GM18861 (cell line): ENCODE data around the gene SHISAL2A.

ENCODE experiments used
- ATAC-seq: cut with Tn5 transposase; IDR thresholded peaks from one replicate; pipeline ENCODE4 v1.9.1; 2021; ENCODE audit not compliant: unreplicated experiment

Gene SHISAL2A

DNA sequence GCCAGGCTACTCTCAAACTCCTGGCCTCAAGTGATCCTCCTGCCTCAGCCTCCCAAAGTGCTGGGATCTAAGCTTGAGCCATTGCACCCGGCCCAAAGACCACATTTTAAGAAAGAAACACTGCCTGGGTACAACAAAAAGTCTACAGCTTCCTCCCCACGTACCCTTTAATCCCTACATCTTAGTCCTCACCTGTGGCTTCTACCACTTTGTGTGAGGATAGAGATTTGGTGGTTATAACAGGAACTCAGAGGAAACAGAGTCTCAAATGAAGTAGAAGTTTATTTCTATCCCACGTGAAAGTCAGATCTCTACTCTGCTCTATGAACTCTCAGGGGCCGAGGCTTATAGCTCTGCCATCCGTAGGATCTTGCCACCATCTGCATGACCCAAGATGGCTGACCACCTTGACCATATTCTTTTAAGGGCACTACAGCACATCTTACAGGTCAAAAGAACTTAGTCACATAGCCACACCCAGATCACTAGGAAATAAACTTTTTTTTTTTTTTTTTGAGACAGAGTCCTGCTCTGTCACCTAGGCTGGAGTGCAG is 17.4 kb upstream of the SHISAL2A start:
- ATAC-seq: no peak

DNA sequence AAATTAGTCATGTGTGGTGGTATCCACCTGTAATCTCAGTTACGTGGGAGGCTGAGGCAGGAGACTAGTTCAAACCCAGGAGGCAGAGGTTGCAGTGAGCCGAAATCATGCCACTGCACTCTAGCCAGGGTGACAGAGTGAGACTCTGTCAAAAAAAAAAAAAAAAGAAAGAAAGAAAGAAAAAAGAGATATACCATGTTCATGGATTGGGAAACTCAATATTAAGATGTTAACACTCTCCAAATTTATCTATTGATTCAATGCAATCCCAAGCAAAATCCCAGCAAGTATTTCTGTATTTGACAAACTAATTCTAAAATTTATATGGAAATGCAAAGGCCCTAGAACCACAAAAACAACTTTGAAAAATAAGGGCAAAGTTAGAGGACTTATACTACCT is 11.0 kb upstream of the SHISAL2A start:
- no peak for ATAC-seq

DNA sequence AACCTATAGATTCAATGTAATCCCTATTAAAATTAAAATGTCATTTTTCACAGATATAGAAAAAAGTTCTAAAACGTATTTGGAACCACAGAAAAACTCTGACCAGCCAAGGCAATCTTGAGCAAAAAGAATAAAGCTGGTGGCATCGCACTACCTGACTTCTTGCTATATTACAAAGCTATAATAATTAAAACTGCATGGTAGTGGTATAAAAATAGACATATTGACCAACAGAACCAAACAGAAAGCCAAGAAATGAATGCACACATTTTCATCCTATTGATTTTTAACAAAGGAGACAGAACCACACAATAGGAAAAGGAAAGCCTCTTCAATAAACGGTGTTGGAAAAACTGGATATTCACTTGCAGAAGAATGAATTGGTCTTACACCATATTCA is 9.2 kb upstream of the SHISAL2A start:
- no peak for ATAC-seq

DNA sequence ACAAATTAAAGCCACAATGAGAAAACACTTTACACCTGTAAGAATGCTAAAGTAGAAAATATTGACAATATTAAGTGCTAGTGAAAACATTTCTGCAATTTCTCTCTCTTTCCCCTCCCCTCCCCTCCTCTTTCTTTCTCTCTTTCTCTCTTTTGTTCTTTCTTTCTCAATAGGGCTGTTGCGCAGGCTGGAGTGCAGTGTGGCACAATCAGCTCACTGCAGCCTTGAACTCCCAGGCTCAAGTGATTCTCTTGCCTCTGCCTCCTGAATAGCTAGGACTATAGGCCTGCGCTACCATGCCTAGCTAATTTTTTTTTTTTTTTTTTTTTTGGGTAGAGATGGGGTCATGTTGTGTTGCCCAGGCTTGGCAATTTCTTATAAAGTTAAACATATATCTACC is 5.9 kb upstream of the SHISAL2A start:
- no peak for ATAC-seq

DNA sequence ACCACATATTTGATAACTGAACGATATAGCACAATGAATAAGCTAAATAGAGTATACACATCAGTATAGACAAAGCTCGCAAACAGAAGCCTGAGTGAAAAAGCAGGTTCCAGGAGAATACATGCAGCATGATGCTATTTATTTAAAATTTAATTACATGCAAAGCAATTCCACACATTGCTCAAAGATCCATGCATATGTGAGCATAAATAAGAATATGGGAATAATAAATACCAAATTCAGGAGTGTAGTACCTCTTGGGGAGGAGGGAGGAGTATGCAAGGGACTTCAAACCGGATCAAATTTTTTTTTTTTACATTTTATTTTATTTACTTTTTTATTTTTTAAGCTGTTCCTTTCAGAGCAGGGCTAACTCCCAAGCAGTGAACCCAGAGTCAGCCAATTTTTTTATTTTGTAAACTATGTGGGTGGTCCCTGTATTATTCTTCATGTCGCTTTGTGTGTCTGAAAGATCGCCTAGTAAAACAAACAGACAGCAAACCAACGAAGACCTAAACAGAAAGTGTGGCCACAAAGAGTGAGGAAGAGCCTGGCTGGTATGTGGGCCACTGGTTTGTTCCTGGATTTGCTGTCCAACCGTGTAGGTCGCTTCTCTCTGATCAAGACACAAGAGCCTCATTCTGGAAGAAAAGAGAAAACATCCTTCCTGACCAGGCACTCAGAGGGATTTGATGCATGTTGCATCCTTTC is 4.2 kb upstream of the SHISAL2A start:
- no peak for ATAC-seq

DNA sequence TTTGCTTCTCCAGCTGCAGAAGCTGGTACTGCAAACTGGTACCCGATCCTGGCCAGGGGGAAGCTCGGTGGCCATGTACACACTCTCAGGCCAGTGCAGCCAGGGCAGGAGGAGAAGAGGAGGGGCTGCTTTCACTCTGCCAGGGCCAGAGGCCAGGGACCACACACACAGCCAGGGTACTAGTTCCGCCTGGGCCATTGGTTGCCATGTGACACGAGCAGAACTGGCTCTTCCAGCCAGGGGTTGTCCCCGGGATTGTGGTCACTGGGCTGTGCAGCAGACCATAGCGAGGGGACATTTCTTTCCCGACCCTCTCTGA is 3.7 kb upstream of the SHISAL2A start:
- ATAC-seq: no peak

DNA sequence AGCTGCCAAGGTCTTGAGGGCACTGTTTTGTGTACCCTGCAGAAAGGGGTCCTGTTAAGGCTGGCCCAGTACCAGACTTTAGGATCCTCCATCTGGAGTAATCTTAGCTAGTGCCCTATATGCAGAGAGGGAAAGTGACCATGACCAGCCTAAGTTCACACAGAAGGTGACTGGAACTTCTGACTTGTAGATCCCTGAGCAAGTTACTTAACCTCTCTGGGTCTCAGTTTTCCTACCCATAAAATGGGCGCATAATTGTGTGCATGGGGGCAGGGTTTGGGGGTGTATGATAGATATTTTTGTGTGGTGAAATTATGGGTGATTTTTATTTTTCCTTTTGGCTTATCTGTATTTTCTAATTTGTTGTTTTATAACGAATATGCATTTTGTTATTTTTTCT is 3.3 kb upstream of the SHISAL2A start:
- ATAC-seq: no peak

DNA sequence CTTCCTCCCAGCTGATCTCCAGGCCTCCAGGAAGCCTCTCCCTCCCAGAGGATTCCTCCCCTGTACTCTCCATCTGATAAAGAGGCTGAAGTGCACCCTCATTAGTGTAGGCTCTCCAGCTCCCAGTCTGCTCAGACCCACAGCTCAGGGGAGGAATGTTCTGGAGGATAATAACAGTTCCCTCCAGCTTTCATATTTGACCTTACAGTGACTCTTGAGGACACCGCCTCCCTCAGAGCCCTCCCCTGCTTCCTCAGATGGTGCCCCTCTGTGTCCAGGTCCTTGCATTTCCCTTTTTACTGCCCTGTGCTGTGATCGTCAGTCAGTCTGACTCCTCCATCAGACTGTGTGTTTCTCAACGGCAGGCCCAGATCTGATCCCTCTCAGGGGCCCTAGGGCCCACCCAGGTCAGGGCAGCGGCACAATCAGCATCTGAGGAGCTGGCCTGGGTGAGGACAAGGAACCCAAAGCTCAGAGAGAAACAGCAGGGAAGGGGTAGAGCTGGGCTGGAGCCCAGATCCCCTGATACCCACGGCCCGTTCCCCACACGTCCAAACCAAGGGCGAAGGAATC is 1.1 kb upstream of the SHISAL2A start:
- no peak for ATAC-seq

DNA sequence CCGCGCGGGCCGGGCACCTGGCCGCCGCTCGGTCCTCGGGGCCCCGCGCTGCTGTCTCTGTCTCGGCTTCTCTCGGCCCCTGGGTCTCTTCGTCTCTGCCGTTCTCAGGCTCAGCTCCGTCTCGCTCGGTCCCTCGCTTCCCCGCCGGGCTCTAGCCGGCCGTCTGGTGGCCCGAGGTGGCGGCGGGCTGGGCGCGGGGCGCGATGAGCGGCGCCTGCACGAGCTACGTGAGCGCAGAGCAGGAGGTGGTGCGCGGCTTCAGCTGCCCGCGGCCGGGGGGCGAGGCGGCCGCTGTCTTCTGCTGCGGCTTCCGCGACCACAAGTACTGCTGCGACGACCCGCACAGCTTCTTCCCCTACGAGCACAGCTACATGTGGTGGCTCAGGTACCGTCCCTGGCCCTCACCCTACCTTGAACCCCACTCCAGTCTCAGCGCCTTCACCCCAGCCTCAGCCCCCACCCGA is 355 bp downstream of the SHISAL2A start:
- no peak for ATAC-seq

DNA sequence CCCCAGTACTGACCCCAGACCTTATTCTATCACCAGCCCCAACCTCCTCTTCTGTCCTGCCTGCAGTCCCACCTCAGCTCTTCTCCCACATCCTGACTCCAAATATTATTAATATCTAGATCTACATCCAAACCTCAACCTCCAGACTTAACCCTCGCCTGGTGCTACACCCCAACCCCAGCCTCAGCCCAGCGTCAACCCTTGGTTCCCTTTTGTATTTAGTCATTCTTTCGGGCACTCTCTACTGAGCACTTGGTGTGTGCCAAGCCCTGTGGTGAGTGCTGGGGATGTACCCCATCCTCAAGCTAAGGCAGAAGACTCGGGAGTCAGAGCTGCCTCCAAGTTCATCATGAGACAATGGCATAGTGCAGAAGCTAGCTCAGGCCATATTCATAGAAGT is 1.1 kb downstream of the SHISAL2A start:
- ATAC-seq: no peak

DNA sequence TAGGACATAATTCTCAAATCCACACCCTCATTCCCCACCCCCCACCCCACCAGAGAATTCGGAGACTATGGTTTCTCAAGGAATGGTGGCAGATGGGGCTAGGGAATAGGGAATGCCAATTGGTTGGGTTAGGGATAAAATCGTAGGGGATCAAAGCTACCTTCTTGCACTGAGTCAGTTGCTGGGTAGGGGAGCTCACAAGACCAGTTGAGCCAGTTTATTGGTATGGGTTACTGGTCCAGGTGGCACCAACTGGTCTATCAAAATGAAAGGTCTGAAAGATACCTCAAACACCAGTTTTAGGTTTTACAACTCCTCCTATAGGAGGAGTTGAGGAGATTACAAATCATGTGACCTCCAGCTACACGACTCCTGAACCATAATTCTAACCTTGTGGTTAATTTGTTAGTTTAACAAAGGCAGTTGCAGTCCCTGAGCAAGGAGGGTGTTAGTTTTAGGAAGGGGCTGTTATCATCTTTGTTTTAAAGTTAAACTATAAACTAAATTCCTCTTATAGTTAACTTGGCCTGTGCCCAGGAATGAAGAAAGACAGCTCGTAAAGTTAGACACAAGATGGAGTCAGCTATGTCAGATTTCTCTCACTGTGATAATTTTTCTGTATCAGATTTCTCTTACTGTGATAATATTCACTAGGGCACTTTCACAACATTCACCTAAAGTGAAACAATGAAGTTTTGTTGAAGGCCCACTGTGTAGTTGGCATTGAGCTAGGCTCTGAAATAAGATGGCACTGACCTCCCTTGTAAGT is 2.5 kb downstream of the SHISAL2A start:
- ATAC-seq: no peak

DNA sequence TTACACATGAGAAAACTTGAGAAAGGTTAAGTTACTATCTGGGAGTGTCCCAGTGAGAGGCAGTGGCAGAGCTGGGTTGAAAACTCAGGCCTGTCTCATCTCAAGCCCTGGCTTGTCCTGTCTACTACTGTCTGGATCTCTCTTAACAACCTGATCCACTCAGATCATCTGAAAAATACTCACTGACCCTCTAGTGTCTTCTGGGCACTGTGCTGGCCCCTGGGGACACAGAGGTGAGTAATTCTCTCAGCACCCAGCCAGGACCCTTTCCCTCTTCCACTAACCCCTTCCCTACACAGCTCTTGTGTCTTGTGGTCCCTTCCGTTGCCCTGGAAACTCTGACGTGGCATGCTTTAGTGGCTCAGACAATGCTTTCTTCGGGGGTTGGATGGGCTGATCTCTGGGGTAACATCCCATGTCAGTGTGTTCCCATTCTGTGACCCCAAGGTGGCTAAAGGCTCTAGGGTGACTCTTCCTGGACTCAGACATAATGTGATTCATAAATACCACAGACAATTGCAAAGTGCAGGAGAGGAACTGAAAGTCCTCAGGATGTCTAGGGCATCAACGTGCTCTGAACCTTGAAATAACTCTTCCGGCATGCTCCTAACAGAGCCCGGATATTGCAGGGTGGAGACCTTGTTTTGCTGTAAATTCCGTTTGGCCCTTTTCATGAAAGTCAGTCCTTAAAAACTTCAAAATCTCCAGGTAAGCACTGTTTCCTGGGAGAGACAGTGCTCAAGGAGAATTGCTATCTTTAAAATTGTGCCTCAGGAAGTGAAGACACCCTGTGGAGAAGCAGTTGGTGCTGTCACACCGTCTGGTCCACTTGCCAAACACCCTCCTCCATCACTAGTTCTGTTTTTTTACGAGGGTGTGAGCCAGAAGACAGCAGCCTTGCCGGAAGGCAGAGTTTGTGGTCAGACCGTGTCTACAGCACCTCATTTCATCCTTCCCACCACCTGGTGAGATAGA is 4.0 kb downstream of the SHISAL2A start:
- ATAC-seq: peak; percentile 64

DNA sequence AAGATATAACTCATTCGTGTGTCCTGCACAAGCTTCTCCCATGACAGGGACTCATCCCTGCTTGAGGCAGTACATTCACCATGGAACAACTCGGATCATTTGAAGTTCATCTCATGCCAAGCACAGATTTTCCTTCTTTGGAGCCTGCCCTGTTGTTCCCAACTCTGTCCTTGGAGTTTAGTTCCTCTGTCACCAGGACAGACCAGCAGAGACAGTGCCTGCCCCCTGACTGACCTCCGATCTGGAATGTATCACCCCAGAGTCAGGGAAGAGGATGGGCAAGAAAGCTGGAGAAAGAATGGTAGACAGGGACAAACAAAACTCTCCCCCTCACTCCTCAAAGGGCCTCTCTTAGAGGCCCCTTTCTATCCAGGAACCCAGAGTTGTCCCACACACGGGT is 5.0 kb downstream of the SHISAL2A start:
- no peak for ATAC-seq

DNA sequence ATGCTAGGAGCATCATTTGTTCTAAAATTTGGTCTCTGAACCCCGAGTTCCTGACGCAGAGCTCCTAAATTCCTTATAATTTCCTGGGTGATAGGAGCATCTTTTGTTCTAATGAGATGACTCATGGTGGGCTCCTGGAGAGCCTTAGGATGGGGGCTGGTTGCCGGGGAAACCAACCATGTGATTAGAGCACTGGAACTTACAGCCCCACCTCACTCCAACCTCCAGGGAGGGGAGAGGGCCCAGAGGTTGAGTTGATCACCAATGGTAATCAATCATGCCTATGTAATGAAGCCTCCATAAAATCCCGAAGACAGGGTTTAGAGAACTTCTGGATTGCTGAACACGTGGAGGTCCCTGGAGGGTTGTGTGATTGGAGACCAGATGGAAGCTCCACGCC is 7.7 kb downstream of the SHISAL2A start:
- no peak for ATAC-seq

DNA sequence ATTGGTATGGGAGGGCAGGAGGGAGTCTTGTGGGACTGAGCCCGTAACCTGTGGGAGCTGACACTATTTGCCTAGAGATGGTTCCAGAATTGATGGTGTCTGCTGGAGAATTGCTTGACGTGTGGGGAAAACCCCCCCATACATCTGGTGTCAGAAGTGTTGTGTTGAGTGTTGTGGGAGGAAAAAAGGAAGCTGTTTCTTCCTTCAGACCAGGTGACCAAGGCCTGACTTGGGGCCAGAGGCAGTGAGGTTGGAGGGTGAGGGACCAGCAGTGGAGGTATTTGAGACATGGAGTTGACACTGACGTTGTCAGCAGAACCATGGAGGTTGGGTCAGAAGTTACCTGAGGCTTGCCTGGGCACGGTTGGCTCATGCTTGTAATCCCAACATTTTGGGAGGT is 8.3 kb downstream of the SHISAL2A start:
- ATAC-seq: no peak

DNA sequence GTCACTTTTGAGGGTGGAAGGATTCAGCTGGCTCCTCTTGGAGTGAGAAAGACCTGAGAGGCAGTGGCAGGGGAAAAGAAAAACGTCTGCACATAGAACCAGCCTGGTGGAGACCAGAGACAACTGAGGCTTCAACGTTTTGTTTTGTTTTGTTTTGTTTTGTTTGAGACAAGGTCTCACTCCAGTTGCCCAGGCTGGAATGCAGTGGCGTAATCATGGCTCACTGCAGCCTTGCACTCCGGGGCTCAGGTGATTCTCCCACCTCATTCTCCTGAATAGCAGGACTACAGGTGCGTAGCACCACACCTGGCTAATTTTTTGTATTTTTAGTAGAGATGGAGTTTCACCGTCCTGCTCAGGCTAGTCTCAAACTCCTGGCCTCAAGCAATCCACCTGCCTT is 12.3 kb downstream of the SHISAL2A start:
- no peak for ATAC-seq

DNA sequence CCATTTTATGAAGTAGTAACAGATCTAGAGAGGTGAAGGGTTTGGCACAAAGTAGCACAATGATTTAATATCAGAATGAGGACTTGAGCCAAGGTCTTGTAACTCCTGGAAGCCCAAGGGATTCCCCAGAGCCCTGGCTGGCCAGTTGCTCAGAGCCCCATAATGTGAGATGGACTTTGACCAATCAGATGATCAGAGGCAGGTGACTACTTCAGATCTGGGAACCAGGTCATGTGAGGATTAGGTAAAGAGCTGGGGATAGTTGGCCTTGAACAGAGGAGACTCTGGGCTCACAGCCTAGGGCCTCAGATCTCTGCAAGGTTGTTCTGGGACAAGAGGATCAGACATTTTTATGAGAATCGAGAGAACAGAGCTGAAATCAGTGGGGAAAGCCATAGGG is 18.9 kb downstream of the SHISAL2A start:
- ATAC-seq: no peak

DNA sequence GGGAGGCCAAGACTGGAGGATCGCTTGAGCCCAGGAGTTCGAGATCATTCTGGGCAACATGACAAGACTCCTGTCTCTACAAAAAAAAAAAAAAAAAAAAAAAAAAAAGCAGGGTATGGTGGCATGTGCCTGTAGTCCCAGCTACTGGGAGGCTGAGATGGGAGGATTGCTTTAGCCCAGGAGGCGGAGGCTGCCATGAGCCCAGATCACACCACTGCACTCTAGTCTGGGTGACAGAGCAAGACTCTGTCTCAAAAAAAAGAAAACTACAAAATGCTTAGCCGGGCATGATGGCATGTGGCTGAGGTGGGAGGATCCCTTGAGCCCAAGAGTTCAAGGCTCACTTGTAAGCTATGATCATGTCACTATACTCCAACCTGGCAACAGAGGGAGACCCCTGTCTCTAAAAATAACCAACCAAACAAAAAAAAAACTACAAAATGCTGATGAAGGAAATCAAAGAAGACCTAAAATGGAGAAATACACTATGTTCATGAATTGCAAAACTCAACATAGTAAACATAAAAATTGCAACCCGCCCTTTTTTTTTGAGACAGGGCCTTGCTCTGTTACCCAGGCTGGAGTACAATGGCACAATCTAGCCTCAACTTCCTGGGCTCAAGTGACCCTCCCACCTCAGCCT is 20.4 kb downstream of the SHISAL2A start:
- no peak for ATAC-seq

DNA sequence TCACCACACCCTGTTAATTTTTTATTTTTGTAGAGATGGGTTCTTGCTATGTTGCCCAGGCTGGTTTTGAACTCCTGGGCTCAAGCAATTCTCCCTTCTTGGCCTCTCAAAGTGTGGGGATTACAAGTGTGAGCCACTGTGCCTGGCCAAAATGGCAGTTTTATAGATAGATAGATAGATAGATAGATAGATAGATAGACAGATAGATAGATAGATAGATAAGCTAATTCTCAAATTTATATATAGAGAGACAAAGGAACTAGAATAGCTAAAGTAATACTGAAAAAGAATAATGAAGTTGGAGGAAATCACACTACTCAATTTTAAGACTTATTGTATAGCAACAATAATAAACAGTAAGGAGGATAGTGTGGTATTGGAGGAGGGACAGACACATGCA is 21.1 kb downstream of the SHISAL2A start:
- no peak for ATAC-seq

DNA sequence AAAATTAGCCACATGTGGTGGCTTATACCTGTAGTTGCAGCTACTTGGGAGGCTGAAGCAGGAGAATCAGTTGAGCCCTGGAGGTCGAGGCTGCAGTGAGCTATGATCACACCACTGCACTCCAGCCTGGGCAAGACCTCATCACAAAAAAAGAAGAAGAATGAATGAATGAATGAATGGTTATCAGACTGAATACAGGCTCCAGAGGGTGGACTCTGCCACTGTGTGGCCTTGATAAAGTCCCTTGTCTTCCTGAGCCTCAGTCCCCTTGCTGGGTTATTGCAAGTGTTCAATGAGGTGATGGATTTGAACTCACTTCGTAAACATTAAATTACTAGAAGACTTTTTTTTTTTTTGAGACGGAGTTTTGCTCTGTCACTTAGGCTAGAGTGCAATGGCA is 24.7 kb downstream of the SHISAL2A start:
- no peak for ATAC-seq

DNA sequence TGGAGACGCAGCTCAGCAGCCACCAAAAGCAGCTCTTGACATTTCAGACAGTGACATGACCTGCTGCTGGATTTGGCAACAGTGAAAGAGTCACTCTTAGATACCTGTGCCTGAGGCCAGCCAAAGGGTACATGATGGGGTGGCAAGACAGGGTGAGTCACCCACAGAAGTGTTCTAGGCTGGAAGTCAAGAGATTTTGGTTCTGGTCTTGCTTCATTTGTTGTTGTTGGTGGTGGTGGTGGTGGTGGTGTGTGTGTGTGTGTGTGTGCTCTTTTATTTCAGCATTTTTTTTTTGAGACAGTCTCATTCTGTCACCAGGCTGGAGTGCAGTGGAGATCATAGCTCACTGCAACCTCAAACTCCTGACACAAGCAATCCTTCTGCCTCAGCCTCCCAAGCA is 25.8 kb downstream of the SHISAL2A start:
- no peak for ATAC-seq
